ENCODE data around the gene IL1RL2.

Gene IL1RL2

DNA sequence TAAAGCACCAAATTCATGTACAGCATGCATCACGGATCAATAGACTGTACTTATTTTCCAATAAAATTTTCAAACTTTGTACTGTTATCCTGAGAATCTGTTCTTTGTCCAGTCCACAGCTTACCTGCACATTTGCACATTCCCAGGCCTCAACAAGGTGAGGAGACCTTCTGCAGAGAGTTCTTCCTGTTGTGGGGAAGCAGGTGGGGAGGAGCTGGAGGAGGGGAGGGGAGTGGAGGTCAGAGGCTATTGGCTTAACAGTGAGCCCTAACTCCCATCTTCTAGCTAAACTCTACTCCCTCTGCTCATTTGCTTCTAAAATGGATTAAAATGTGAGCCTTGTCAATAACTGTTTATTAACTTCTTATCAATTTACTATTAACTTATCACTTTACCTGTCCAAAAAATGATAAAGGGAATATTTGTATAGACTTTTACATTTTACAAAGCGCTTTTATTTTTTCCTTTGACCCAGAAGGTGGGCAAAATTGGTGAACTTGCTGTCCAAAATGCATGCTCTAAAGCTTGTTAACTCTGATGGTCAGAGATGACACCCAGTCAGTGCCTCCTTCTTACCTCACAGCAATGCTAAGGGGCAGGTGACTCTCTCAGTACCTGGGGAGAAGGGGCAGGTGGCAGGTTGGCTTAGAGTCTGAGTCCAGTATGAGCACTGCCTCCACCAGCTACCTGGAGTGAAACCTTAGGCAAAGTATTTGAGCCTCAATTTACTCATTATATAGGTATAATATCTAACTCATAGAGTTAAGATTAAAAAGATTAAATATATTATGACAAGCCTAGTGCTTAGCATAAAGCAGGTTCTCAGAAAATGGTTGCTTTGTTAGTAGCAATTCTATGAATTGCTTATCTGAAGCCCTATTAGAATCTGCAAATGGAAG is 6.8 kb upstream of the IL1RL2 start:
- H3K9me2 ChIP-seq (replicated peaks; ENCODE audit: low read depth, low read length) = no peaks in the 10 kb centered on the region
- no peak for TF ChIP-seq EZH2phosphoT487 (IDR thresholded peaks at IDR 0.05; ENCODE audit: borderline replicate concordance)
- TF ChIP-seq, protein P1, sequence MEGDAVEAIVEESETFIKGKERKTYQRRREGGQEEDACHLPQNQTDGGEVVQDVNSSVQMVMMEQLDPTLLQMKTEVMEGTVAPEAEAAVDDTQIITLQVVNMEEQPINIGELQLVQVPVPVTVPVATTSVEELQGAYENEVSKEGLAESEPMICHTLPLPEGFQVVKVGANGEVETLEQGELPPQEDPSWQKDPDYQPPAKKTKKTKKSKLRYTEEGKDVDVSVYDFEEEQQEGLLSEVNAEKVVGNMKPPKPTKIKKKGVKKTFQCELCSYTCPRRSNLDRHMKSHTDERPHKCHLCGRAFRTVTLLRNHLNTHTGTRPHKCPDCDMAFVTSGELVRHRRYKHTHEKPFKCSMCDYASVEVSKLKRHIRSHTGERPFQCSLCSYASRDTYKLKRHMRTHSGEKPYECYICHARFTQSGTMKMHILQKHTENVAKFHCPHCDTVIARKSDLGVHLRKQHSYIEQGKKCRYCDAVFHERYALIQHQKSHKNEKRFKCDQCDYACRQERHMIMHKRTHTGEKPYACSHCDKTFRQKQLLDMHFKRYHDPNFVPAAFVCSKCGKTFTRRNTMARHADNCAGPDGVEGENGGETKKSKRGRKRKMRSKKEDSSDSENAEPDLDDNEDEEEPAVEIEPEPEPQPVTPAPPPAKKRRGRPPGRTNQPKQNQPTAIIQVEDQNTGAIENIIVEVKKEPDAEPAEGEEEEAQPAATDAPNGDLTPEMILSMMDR (conservative IDR thresholded peaks at IDR 0.05; ENCODE audit: low read length) = no peak
- H3K4me3 ChIP-seq (ENCODE audit: low read length, poor library complexity, severe bottlenecking) = no peak overlapping the region
- no peak overlapping the region for H2AFZ ChIP-seq (ENCODE audit: low read length)
- H3K4me2 ChIP-seq (ENCODE audit: low read depth, low read length, poor library complexity, severe bottlenecking) = no peak overlapping the region
- no peaks in the 10 kb centered on the region for H3K79me2 ChIP-seq (ENCODE audit: insufficient read depth, low read length)
- no peaks in the 10 kb centered on the region for H4K20me1 ChIP-seq (ENCODE audit: insufficient read depth, low read length, poor library complexity, severe bottlenecking)
- H3K27me3 ChIP-seq (ENCODE audit: insufficient read depth, low read length, poor library complexity, severe bottlenecking) = no peaks in the 10 kb centered on the region
- H3F3A ChIP-seq (ENCODE audit: low read depth) = no peaks in the 10 kb centered on the region
- H3K9ac ChIP-seq (ENCODE audit: low read depth, low read length, poor library complexity, severe bottlenecking) = no peak overlapping the region
- H3K9me3 ChIP-seq (ENCODE audit: insufficient read depth, low read depth, low read length) = no peaks in the 10 kb centered on the region
- no peaks in the 10 kb centered on the region for H3K36me3 ChIP-seq (ENCODE audit: insufficient read depth, low read length)
- H3K4me1 ChIP-seq (ENCODE audit: insufficient read depth, low read length, poor library complexity, severe bottlenecking) = no peaks in the 10 kb centered on the region

- Histone ChIP-seq H3K27me3 (ENCODE audit: insufficient read depth, low read length, poor library complexity, severe bottlenecking) (no peaks in the 10 kb centered on the region), H3K4me1 (ENCODE audit: insufficient read depth, low read length, poor library complexity, severe bottlenecking) (no peaks in the 10 kb centered on the region), H3F3A (ENCODE audit: low read depth) (no peaks in the 10 kb centered on the region), H2AFZ (ENCODE audit: low read length) (no peak overlapping the region), H3K79me2 (ENCODE audit: insufficient read depth, low read length) (no peaks in the 10 kb centered on the region), H3K9ac (ENCODE audit: low read depth, low read length, poor library complexity, severe bottlenecking) (no peak overlapping the region), H3K36me3 (ENCODE audit: insufficient read depth, low read length) (no peaks in the 10 kb centered on the region), H3K4me3 (ENCODE audit: low read length, poor library complexity, severe bottlenecking) (no peak overlapping the region), H3K9me2 (replicated peaks; ENCODE audit: low read depth, low read length) (no peaks in the 10 kb centered on the region), H3K4me2 (ENCODE audit: low read depth, low read length, poor library complexity, severe bottlenecking) (no peak overlapping the region), H3K9me3 (ENCODE audit: insufficient read depth, low read depth, low read length) (no peaks in the 10 kb centered on the region), H4K20me1 (ENCODE audit: insufficient read depth, low read length, poor library complexity, severe bottlenecking) (no peaks in the 10 kb centered on the region)
- TF ChIP-seq EZH2phosphoT487 (IDR thresholded peaks at IDR 0.05; ENCODE audit: borderline replicate concordance) = no peak
- TF ChIP-seq, protein P1 (conservative IDR thresholded peaks at IDR 0.05; ENCODE audit: low read length) = no peak
Observed at GRCh38 chr2:102180687-102180999, 6.2 kb upstream of the IL1RL2 start.

- Histone ChIP-seq H3K9me3 (ENCODE audit: insufficient read depth, low read depth, low read length) (no peaks in the 10 kb centered on the region), H3K9me2 (replicated peaks; ENCODE audit: low read depth, low read length) (no peaks in the 10 kb centered on the region), H2AFZ (ENCODE audit: low read length) (no peak overlapping the region), H3K4me2 (ENCODE audit: low read depth, low read length, poor library complexity, severe bottlenecking) (no peak overlapping the region), H3K9ac (ENCODE audit: low read depth, low read length, poor library complexity, severe bottlenecking) (no peak overlapping the region), H3K79me2 (ENCODE audit: insufficient read depth, low read length) (no peaks in the 10 kb centered on the region), H3F3A (ENCODE audit: low read depth) (no peaks in the 10 kb centered on the region), H4K20me1 (ENCODE audit: insufficient read depth, low read length, poor library complexity, severe bottlenecking) (no peaks in the 10 kb centered on the region), H3K4me3 (ENCODE audit: low read length, poor library complexity, severe bottlenecking) (no peak overlapping the region), H3K36me3 (ENCODE audit: insufficient read depth, low read length) (no peaks in the 10 kb centered on the region), H3K27me3 (ENCODE audit: insufficient read depth, low read length, poor library complexity, severe bottlenecking) (no peaks in the 10 kb centered on the region), H3K4me1 (ENCODE audit: insufficient read depth, low read length, poor library complexity, severe bottlenecking) (no peaks in the 10 kb centered on the region)
- no peak for TF ChIP-seq EZH2phosphoT487 (IDR thresholded peaks at IDR 0.05; ENCODE audit: borderline replicate concordance)
- TF ChIP-seq, protein P1 (conservative IDR thresholded peaks at IDR 0.05; ENCODE audit: low read length) = no peak
Observed at GRCh38 chr2:102181376-102181775, 5.4 kb upstream of the IL1RL2 start.

All from Loucy (cell line).